T1000 (cell line): ENCODE results near the gene CEP250.
"Not testable (repeated sequence)": the region's sequence is repeated elsewhere in the genome, so short reads cannot be mapped to it uniquely, and the experiment has no call there.

Experiments used
- DNase-seq: peaks from one replicate; lab custom pipeline; 2025; ENCODE audit warnings: mixed read lengths; lab: John Stamatoyannopoulos, UW

The CEP250 gene

GRCh38 chr20:35497320-35497719, 41.9 kb downstream of the CEP250 start:
- no peak for DNase-seq

GRCh38 chr20:35497780-35498189, 42.4 kb downstream of the CEP250 start:
- DNase-seq: no peak

- DNase-seq: no peak
Measured at GRCh38 chr20:35499271-35499670, 43.9 kb downstream of the CEP250 start.

GRCh38 chr20:35502352-35502751, 47.0 kb downstream of the CEP250 start:
- DNase-seq: no peak

GRCh38 chr20:35503281-35503680, 47.9 kb downstream of the CEP250 start:
- no peak for DNase-seq

- no peak for DNase-seq
Measured at GRCh38 chr20:35503841-35504561, 48.6 kb downstream of the CEP250 start.

- no peak for DNase-seq
Measured at GRCh38 chr20:35504751-35505150, 49.4 kb downstream of the CEP250 start.

GRCh38 chr20:35506179-35506578, 50.8 kb downstream of the CEP250 start:
- DNase-seq: no peak

GRCh38 chr20:35506872-35507638, 51.7 kb downstream of the CEP250 start:
- no peak for DNase-seq

GRCh38 chr20:35508493-35509218, 53.3 kb downstream of the CEP250 start:
- DNase-seq: no peak

GRCh38 chr20:35510951-35511735, 55.7 kb downstream of the CEP250 start:
- DNase-seq: no peak

- DNase-seq: no peak
Measured at GRCh38 chr20:35511814-35512420, 56.5 kb downstream of the CEP250 start.

GRCh38 chr20:35514371-35514932, 59.1 kb downstream of the CEP250 start:
- no peak for DNase-seq

GRCh38 chr20:35515341-35515740, 59.9 kb downstream of the CEP250 start:
- DNase-seq: no peak

- peak; percentile 46 for DNase-seq
Measured at GRCh38 chr20:35515949-35516645, 60.7 kb downstream of the CEP250 start.

GRCh38 chr20:35517125-35517524, 61.7 kb downstream of the CEP250 start:
- DNase-seq: no peak

- DNase-seq: not testable (repeated sequence)
Measured at GRCh38 chr20:35517767-35518166, 62.4 kb downstream of the CEP250 start.

GRCh38 chr20:35518955-35519354, 63.6 kb downstream of the CEP250 start:
- no peak for DNase-seq

GRCh38 chr20:35523298-35523888, 68.0 kb downstream of the CEP250 start:
- DNase-seq: no peak

GRCh38 chr20:35525639-35526038, 70.2 kb downstream of the CEP250 start:
- DNase-seq: no peak
